PC-9 (cell line): ENCODE results near the gene GRIPAP1. TPM values are rescaled to one million over a fixed set of nuclear protein-coding genes. Genes with fewer than 3 reads are reported as not detected.
"Not testable (repeated sequence)": the region's sequence is repeated elsewhere in the genome, so short reads cannot be mapped to it uniquely, and the experiment has no call there.

Source experiments
- BruUV-seq: library from RNA; stranded (reverse); fragments of 400-500 nt; replicated peaks from 2 replicates; lab custom pipeline; 2021; lab: Mats Ljungman, UMichigan
- CTCF ChIA-PET: fragments of 300-600 bp; sonication (Branson Sonifier 250); formaldehyde crosslinking; loops from one replicate; lab custom pipeline; 2022; ENCODE audit warnings: antibody characterized with exemption; lab: Charles Lee
- POLR2A ChIA-PET: fragments of 300-600 bp; sonication (Branson Sonifier 250); formaldehyde crosslinking; loops from one replicate; lab custom pipeline; 2022; ENCODE audit warnings: antibody characterized with exemption; ENCODE audit not compliant: unreplicated experiment; lab: Charles Lee
- DNase-seq, 2 experiments: peaks; one replicate each; pipeline versions ENCODE4 v3.0.0 to v3.0.0-alpha.2; 2015 to 2022; ENCODE audit warnings: mixed read lengths in 1 of 2
- H2AFZ ChIP-seq: fragments of 200-600 bp; sonication (generic); 2 replicates; pipeline ENCODE4 v1.8.1; 2017; ENCODE audit warnings: antibody characterized with exemption
- H3F3A ChIP-seq: fragments of 200-600 bp; sonication (generic); 2 replicates; pipeline ENCODE4 v1.8.1; 2017; ENCODE audit warnings: antibody characterized with exemption, mild to moderate bottlenecking, low read depth; ENCODE audit not compliant: insufficient read depth
- H3K27ac ChIP-seq: fragments of 200-600 bp; sonication (generic); 2 replicates; pipeline ENCODE4 v1.6.1; 2016; ENCODE audit warnings: mixed run types
- H3K27me3 ChIP-seq: fragments of 200-600 bp; sonication (generic); 2 replicates; pipeline ENCODE4 v1.6.1; 2016; ENCODE audit warnings: low read depth, mixed run types; ENCODE audit not compliant: insufficient read depth
- H3K36me3 ChIP-seq: fragments of 200-600 bp; sonication (generic); 2 replicates; pipeline ENCODE4 v1.6.1; 2016; ENCODE audit warnings: low read depth, mixed run types
- H3K4me1 ChIP-seq: fragments of 200-600 bp; sonication (generic); replicated peaks from 2 replicates; pipeline ENCODE4 v1.6.1; 2016; ENCODE audit warnings: mixed run types; ENCODE audit not compliant: insufficient read depth
- H3K4me2 ChIP-seq: fragments of 200-600 bp; sonication (generic); 2 replicates; pipeline ENCODE4 v1.6.1; 2017; ENCODE audit warnings: mixed run types
- H3K4me3 ChIP-seq: fragments of 200-600 bp; sonication (generic); 2 replicates; pipeline ENCODE4 v1.6.1; 2016; ENCODE audit warnings: mixed run types
- H3K79me2 ChIP-seq: fragments of 200-600 bp; sonication (generic); 2 replicates; pipeline ENCODE4 v1.6.1; 2017; ENCODE audit warnings: low read depth, mixed run types
- H3K9me2 ChIP-seq: fragments of 200-600 bp; sonication (generic); 2 replicates; pipeline ENCODE4 v1.8.1; 2017; ENCODE audit warnings: mild to moderate bottlenecking; ENCODE audit not compliant: insufficient read depth
- H3K9me3 ChIP-seq: fragments of 200-600 bp; sonication (generic); 2 replicates; pipeline ENCODE4 v1.8.1; 2016; ENCODE audit warnings: low read depth; ENCODE audit not compliant: insufficient read depth
- H4K20me1 ChIP-seq: fragments of 200-600 bp; sonication (generic); 2 replicates; pipeline ENCODE4 v1.8.1; 2017; ENCODE audit not compliant: insufficient read depth
- CTCF ChIP-seq: fragments of 200-600 bp; sonication (generic); conservative IDR thresholded peaks from 2 replicates; pipeline ENCODE4 v1.6.1; 2017; ENCODE audit warnings: mixed run types, antibody characterized with exemption, mild to moderate bottlenecking, moderate library complexity
- EZH2 ChIP-seq: fragments of 200-600 bp; sonication (generic); IDR thresholded peaks from 2 replicates; pipeline ENCODE4 v1.8.0; 2017; ENCODE audit warnings: antibody characterized with exemption, low read depth
- intact Hi-C: fragments of 100-400 bp; cut with micrococcal nuclease; formaldehyde crosslinking; loops from one replicate; pipeline ENCODE4 v1.10.0; 2022; ENCODE audit not compliant: unreplicated experiment
- total RNA-seq: library from RNA; stranded (reverse); gene quantifications from 2 replicates; pipeline ENCODE4 v1.2.3, GENCODE V29; 2021

Gene GRIPAP1
- total RNA-seq, 1 experiment from 2014 or later: 33.6 TPM

- DNase-seq: no peak
- no peaks in the 10 kb centered on the region for H3K27me3 ChIP-seq
- no peaks in the 10 kb centered on the region for H3K9me3 ChIP-seq
- CTCF ChIA-PET: no interaction called here
- H3K79me2 ChIP-seq: no peaks in the 10 kb centered on the region
- no peaks in the 10 kb centered on the region for H3K4me1 ChIP-seq
- H3K9me2 ChIP-seq: no peaks in the 10 kb centered on the region
- no peak overlapping the region for H2AFZ ChIP-seq
- no peak overlapping the region for H3K4me2 ChIP-seq
- H3K27ac ChIP-seq: no peak overlapping the region
- H4K20me1 ChIP-seq: no peaks in the 10 kb centered on the region
- no TSS peak for BruUV-seq
- no peaks in the 10 kb centered on the region for H3K36me3 ChIP-seq
- TF ChIP-seq EZH2: no peak
- no peak for TF ChIP-seq CTCF
- POLR2A ChIA-PET: no interaction called here
- H3K4me3 ChIP-seq: no peak overlapping the region
- H3F3A ChIP-seq: no peaks in the 10 kb centered on the region
- intact Hi-C loops: no loop called here
Measured at GRCh38 chrX:48981178-48981577, 20.9 kb downstream of the GRIPAP1 start.

GRCh38 chrX:48980341-48980740, 21.7 kb downstream of the GRIPAP1 start:
- H3K9me2 ChIP-seq, intact Hi-C loops, BruUV-seq, H2AFZ ChIP-seq, DNase-seq, H3F3A ChIP-seq, H3K79me2 ChIP-seq, H3K4me2 ChIP-seq, H3K27me3 ChIP-seq, H3K4me3 ChIP-seq, H3K9me3 ChIP-seq, POLR2A ChIA-PET, H3K27ac ChIP-seq, CTCF ChIA-PET, H3K4me1 ChIP-seq, H4K20me1 ChIP-seq, H3K36me3 ChIP-seq: not testable (repeated sequence)

DNA sequence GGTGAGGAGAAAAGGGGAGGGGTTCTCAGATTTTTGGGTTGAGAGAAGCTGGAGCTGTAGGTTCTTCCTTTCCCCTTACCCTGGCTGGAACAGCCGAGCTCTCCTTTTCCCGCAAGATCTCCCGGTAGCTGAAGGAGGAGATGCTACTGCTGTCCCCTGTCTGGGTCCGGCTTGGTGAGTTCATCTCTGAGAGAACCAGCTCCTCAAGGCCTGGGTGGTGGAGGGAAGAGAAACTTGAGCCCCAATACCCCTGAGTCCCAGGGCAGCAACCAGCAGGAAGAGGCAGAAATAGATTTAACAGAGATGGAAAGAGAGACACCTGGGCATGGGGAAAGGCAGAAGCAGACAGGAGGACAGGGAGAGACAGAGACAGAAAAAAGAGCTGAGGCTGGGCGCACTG, 23.8 kb downstream of the GRIPAP1 start:
- CTCF ChIA-PET: no interaction called here
- H3K4me3 ChIP-seq: no peak overlapping the region
- no peak for TF ChIP-seq CTCF
- no peak for TF ChIP-seq EZH2
- no peaks in the 10 kb centered on the region for H3K4me1 ChIP-seq
- H3K36me3 ChIP-seq: no peaks in the 10 kb centered on the region
- H3K9me3 ChIP-seq: no peaks in the 10 kb centered on the region
- H3K4me2 ChIP-seq: no peak overlapping the region
- POLR2A ChIA-PET: no interaction called here
- no peaks in the 10 kb centered on the region for H4K20me1 ChIP-seq
- no peak overlapping the region for H2AFZ ChIP-seq
- H3K9me2 ChIP-seq: no peaks in the 10 kb centered on the region
- no peaks in the 10 kb centered on the region for H3K79me2 ChIP-seq
- no peak for DNase-seq
- H3K27me3 ChIP-seq: no peaks in the 10 kb centered on the region
- no peaks in the 10 kb centered on the region for H3F3A ChIP-seq
- BruUV-seq: no TSS peak
- intact Hi-C loops: no loop called here
- H3K27ac ChIP-seq: no peak overlapping the region

DNA sequence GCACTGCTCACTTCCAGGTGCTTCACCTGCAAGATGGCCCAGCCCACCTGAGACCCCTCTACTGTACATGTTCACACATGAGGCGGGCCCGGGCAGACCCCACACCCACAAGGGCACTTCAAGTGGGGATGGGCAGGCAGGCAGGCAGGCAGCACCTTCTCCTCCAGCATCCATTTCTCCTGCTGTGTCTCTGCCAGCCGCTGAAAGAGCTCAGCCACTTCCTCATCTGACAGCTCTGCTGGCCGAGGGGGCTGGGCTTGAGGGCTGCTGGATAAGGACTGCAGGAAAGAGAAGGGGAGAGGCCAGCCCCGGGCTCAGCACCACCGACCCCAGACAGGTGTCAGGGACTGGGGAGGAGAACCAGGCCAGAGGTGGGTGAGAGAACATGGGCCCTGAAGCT, 26.0 kb downstream of the GRIPAP1 start:
- H3K36me3 ChIP-seq: no peaks in the 10 kb centered on the region
- CTCF ChIA-PET: no interaction called here
- no peak overlapping the region for H3K4me2 ChIP-seq
- no peaks in the 10 kb centered on the region for H3K9me2 ChIP-seq
- H3K79me2 ChIP-seq: no peaks in the 10 kb centered on the region
- H3K9me3 ChIP-seq: no peaks in the 10 kb centered on the region
- no peak for DNase-seq
- no peak overlapping the region for H2AFZ ChIP-seq
- H3K27me3 ChIP-seq: no peaks in the 10 kb centered on the region
- no peak overlapping the region for H3K27ac ChIP-seq
- H3K4me1 ChIP-seq: no peaks in the 10 kb centered on the region
- no peaks in the 10 kb centered on the region for H3F3A ChIP-seq
- intact Hi-C loops: no loop called here
- TF ChIP-seq CTCF (no peak), EZH2 (no peak)
- no peak overlapping the region for H3K4me3 ChIP-seq
- POLR2A ChIA-PET: no interaction called here
- BruUV-seq: no TSS peak
- no peaks in the 10 kb centered on the region for H4K20me1 ChIP-seq
